ENCODE measurements around the gene TMEM150A. TPM values are rescaled to one million over a fixed set of nuclear protein-coding genes. Genes with fewer than 3 reads are reported as not detected.
"Not testable (repeated sequence)": the region's sequence is repeated elsewhere in the genome, so short reads cannot be mapped to it uniquely, and the experiment has no call there.

TMEM150A gene
- total and polyA plus RNA-seq, 10 donors: 9.4 to 18.8 (median 11.3) TPM

DNA sequence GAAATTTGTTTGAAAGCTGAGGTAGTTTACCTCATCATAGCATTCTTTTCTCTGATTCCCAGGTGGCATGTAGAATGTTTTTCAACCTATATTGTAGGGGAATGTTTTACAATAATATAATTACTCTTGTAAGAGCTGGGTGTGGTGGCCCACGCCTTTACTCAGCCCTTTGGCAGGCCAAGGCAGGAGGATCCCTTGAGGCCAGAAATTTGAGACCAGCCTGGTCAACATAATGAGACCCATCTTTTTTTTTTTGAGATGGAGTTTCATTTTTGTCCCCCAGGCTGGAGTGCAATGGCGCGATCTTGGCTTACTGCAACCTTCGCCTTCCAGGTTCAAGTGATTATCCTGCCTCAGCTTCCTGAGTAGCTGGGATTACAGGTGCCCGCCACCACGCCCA is 17.1 kb upstream of the TMEM150A start:
- intact Hi-C loops (cut with DNase I; ENCODE audit: low total_unique reads): no loop called here
- Histone ChIP-seq H3K4me1 (peaks cover 13 to 49% (median 30%) of the 10 kb centered on the region in 6 donors), H3K4me3 (no peak overlapping the region), H3K36me3 (peaks cover 5 to 73% (median 56%) of the 10 kb centered on the region in 6 donors), H3K27ac (no peak overlapping the region), H3K9me3 (no peaks in the 10 kb centered on the region), H3K27me3 (replicated peaks in 1 of 7) (no peaks in the 10 kb centered on the region)
- 92 to 96% (median 95%) methylated on average over 6 of the region's 6 CpGs for WGBS, 5 donors
- DNase-seq: no peak
- TF ChIP-seq POLR2A (IDR thresholded peaks at IDR 0.05) (no peak), POLR2AphosphoS5 (IDR thresholded peaks at IDR 0.05) (no peak)
- TF ChIP-seq, protein P1, sequence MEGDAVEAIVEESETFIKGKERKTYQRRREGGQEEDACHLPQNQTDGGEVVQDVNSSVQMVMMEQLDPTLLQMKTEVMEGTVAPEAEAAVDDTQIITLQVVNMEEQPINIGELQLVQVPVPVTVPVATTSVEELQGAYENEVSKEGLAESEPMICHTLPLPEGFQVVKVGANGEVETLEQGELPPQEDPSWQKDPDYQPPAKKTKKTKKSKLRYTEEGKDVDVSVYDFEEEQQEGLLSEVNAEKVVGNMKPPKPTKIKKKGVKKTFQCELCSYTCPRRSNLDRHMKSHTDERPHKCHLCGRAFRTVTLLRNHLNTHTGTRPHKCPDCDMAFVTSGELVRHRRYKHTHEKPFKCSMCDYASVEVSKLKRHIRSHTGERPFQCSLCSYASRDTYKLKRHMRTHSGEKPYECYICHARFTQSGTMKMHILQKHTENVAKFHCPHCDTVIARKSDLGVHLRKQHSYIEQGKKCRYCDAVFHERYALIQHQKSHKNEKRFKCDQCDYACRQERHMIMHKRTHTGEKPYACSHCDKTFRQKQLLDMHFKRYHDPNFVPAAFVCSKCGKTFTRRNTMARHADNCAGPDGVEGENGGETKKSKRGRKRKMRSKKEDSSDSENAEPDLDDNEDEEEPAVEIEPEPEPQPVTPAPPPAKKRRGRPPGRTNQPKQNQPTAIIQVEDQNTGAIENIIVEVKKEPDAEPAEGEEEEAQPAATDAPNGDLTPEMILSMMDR (IDR thresholded peaks at IDR 0.05 in 8 of 11, conservative IDR thresholded peaks at IDR 0.05 in 3 of 11): no peak

- Histone ChIP-seq H3K4me3 (peak overlapping the region in 3 of 8 donors; percentile 80 to 98 (median 85)), H3K36me3 (peaks cover 0 to 54% (median 37%) of the 10 kb centered on the region in 6 donors), H3K4me1 (peaks cover 13 to 52% (median 31%) of the 10 kb centered on the region in 6 donors)
- H3K27me3 ChIP-seq (replicated peaks in 1 of 7); intact Hi-C loops (cut with DNase I; ENCODE audit: low total_unique reads); H3K9me3 ChIP-seq; DNase-seq; H3K27ac ChIP-seq: not testable (repeated sequence)
- WGBS, 5 donors: 86 to 93% (median 90%) methylated on average over 5 of the region's 5 CpGs
Observed at GRCh38 chr2:85617723-85618122, 15.2 kb upstream of the TMEM150A start.

DNA sequence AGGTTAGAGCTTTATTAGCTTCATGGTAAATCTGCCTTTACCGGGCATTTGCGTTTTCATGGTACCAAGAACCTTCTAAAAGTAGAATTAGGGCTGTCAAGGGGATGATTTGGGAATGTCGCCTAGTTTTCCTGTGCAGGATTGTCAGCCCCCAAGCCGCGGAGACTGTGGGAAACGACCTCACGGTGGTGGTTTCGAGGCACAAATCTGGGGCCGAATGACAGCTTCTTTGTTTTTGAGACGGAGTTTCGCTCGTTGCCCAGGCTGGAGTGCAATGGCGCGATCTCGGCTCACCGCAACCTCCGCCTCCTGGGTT is 12.9 kb upstream of the TMEM150A start:
- intact Hi-C loops (cut with DNase I; ENCODE audit: low total_unique reads): no loop called here
- WGBS, 5 donors: 91 to 94% (median 92%) methylated on average over 17 of the region's 17 CpGs
- H3K27me3 ChIP-seq (replicated peaks in 1 of 7): no peaks in the 10 kb centered on the region
- peaks cover 23 to 71% (median 48%) of the 10 kb centered on the region in 6 donors for H3K4me1 ChIP-seq
- no peaks in the 10 kb centered on the region for H3K9me3 ChIP-seq
- DNase-seq: peak; percentile 78
- peaks cover 0 to 31% (median 16%) of the 10 kb centered on the region in 6 donors for H3K36me3 ChIP-seq
- no peak for TF ChIP-seq POLR2AphosphoS5 (IDR thresholded peaks at IDR 0.05)
- TF ChIP-seq, protein P1 (IDR thresholded peaks at IDR 0.05 in 8 of 11, conservative IDR thresholded peaks at IDR 0.05 in 3 of 11): no peak
- TF ChIP-seq POLR2A (IDR thresholded peaks at IDR 0.05): no peak
- H3K27ac ChIP-seq: peak overlapping the region; percentile 85 to 95 (median 90)
- H3K4me3 ChIP-seq: peak overlapping the region in 4 of 8 donors; percentile 79 to 100 (median 82)

DNA sequence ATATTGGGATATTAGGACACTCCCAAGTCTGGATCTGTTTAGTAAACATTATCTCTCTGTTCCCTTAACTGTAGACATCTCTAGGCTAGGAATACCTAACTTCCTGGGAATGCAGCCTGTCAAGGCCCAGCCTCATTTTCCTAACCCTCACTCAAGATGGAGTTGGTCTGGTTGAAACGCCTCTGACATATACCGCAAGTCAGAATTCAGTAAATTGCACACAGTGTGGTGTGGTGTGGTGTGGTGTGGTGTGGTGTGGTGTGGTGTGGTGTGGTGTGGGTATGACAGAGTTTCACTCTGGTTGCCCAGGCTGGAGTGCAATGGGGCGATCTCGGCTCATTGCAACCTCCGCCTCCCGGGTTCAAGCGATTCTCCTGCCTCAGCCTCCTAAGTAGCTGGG is 12.3 kb upstream of the TMEM150A start:
- intact Hi-C loops (cut with DNase I; ENCODE audit: low total_unique reads); H3K4me3 ChIP-seq; H3K9me3 ChIP-seq; H3K27me3 ChIP-seq (replicated peaks in 1 of 7); DNase-seq; H3K27ac ChIP-seq: not testable (repeated sequence)
- 92 to 98% (median 93%) methylated on average over 5 to 7 of the region's 7 CpGs for WGBS, 5 donors
- peaks cover 0 to 31% (median 11%) of the 10 kb centered on the region in 6 donors for H3K36me3 ChIP-seq
- peaks cover 25 to 71% (median 53%) of the 10 kb centered on the region in 6 donors for H3K4me1 ChIP-seq

DNA sequence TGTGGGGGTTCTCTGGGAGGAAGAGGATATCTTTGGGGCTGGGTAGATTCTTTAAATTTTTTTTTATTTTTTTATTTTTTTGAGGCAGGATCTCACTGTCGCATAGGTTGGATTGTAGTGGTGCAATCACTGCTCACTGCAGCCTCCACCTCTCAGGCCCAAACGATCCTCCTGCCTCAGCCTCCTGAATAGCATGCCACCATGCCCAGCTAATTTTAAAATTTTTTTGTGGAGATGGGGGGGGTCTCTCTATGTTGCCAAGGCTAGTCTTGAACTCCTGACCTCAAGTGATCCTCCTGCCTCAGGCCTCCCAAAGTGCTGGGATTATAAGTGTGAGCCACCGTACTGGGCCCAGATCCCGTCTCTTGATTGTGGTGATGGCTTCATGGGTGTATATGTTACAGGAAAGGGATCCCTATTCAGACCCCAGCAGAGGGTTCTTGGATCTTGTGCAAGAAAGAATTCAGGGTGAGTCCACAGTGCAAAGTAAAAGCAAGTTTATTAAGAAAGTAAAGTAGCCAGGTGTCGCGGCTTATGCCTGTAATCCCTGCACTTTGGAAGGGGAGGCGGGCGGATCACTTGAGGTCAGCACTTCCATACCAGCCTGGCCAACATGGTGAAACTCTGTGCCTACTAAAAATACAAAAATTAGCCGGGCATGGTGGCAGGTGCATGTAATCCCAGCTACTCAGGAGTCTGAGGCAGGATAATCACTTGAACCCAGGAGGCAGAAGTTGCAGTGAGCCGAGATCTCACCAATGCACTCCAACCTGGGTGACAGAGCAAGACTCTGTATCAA is 11.4 kb upstream of the TMEM150A start:
- WGBS, 5 donors: 90 to 94% (median 92%) methylated on average over 10 of the region's 10 CpGs

More for the DNA sequence above, 11.4 kb upstream of the TMEM150A start:
- intact Hi-C loops (cut with DNase I; ENCODE audit: low total_unique reads): no loop called here
- no peaks in the 10 kb centered on the region for H3K9me3 ChIP-seq
- TF ChIP-seq POLR2AphosphoS5 (IDR thresholded peaks at IDR 0.05) (no peak), POLR2A (IDR thresholded peaks at IDR 0.05) (no peak)
- TF ChIP-seq, protein P1 (IDR thresholded peaks at IDR 0.05 in 8 of 11, conservative IDR thresholded peaks at IDR 0.05 in 3 of 11): no peak
- H3K4me1 ChIP-seq: peaks cover 25 to 71% (median 55%) of the 10 kb centered on the region in 6 donors
- H3K27me3 ChIP-seq (replicated peaks in 1 of 7): no peaks in the 10 kb centered on the region
- peaks cover 0 to 31% (median 5%) of the 10 kb centered on the region in 6 donors for H3K36me3 ChIP-seq
- H3K27ac ChIP-seq: no peak overlapping the region
- no peak overlapping the region for H3K4me3 ChIP-seq
- DNase-seq: no peak

Measured in spleen (tissue), 11 donors.